ENCODE results near the gene PVRIG. TPM values are rescaled to one million over a fixed set of nuclear protein-coding genes. Genes with fewer than 3 reads are reported as not detected.
"Not testable (repeated sequence)": the region's sequence is repeated elsewhere in the genome, so short reads cannot be mapped to it uniquely, and the experiment has no call there.

Gene PVRIG
- total RNA-seq, 1 donor from 2014 or later: 0.12 TPM

DNA sequence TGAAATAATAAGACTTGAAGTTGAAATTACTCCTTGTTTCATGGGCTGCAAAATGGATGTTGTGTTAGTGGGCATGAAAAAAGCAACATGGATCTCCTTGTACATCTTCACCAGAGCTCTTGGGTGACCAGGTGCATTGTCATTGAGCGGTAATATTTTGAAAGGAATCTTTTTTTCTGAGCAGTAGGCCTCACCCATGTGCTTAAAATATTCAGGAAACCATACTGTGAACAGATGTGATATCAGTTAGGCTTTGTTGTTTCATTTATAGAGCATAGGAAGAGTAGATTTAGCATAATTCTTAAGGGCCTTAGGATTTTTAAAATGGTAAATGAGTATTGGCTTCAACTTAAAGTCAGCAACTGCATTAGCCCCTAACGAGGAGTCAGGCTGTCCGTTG lies 26.8 kb upstream of the PVRIG start:
- no peak for DNase-seq (ENCODE audit: extremely low read depth, low read depth, low spot score)

DNA sequence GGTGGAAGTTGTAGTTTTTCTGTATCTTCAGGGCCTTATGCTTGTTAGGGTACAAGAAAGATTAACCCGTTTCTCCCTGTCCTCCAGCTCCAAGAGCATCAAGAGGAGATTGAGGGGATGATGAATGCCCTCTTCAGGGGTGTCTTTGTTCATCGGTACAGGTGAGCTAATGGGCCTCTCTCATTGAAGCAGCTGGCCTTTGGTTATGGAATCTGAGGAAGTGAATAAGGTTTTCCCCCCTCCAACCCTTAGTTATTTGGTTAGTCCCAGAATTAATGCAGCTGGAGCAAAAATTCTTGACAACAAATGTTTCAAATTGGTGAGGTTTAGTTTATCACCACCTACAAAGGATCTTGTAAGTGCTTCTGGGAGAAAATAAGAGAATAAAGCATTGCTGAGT lies 24.5 kb upstream of the PVRIG start:
- no peak for DNase-seq (ENCODE audit: extremely low read depth, low read depth, low spot score)

DNA sequence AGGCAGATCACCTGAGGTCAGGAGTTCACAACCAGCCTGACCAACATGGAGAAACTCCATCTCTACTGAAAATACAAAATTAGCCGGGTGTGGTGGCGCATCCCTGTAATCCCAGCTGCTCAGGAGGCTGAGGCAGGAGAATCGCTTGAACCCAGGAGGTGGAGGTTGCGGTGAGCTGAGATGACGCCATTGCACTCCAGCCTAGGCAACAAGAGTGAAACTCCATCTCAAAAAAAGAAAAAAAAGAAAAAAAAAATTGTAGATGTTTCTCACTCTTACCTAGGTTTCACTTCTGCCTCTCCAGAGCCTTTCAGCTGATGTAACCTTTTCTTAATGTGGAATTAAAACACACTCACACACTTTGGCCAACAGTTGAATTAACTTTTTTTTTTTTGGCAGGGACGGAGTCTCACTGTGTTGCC lies 23.8 kb upstream of the PVRIG start:
- not testable (repeated sequence) for DNase-seq (ENCODE audit: extremely low read depth, low read depth, low spot score)

DNA sequence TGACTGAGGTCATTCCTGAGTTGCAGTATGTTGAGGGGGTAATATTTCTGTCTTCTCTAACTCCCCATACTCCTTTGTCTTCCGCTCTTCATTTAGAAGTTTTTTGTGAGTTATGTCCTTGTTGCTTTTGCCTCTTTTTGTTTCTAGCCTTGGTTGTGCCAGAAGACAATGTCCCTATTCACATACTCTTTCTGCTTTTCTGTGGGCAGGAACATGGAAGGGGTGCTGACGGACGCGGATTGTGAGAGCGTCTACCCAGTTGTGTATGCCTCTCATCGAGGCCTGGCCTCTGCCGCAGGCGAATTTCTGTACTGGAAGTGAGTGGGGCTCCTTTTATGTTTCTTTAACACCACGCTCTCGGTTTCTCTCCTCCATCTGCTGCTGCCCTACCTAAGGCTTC lies 21.5 kb upstream of the PVRIG start:
- DNase-seq (ENCODE audit: extremely low read depth, low read depth, low spot score): no peak

DNA sequence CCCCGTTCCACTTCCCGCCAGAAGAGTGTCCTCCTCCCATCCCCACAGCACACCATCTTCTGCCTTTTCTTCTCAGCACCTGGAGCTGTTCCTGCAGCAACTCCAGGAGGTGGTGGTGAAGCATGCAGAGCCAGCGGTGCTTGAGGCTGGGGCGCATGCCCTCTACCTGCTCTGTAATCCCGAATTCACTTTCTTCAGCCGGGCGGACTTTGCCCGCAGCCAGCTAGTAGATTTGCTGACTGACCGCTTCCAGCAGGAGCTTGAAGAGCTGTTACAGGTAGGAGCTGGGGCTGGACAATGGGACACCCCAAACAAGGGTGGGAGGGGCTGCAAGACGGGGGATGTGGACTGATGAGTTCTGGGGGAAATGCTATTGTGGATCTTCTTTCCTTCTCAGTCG lies 19.1 kb upstream of the PVRIG start:
- DNase-seq (ENCODE audit: extremely low read depth, low read depth, low spot score): no peak

DNA sequence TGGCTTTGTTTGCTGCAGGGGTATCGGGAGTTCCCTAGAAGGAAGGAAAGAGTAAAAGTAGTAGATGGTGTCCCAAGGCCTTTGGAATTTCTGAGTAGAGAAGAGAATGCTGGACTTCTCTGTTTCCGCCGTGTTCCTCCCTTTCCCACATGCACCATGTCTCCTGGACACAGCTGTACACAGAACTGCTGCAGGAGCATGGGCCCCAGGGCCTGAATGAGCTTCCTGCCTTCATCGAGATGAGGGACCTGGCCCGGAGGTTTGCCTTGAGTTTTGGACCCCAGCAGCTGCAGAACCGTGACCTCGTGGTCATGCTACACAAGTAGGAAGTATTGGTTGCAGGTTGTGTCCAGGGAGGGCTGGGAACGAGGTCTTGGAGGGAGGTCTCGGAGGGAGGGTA lies 15.3 kb upstream of the PVRIG start:
- DNase-seq (ENCODE audit: extremely low read depth, low read depth, low spot score): no peak

DNA sequence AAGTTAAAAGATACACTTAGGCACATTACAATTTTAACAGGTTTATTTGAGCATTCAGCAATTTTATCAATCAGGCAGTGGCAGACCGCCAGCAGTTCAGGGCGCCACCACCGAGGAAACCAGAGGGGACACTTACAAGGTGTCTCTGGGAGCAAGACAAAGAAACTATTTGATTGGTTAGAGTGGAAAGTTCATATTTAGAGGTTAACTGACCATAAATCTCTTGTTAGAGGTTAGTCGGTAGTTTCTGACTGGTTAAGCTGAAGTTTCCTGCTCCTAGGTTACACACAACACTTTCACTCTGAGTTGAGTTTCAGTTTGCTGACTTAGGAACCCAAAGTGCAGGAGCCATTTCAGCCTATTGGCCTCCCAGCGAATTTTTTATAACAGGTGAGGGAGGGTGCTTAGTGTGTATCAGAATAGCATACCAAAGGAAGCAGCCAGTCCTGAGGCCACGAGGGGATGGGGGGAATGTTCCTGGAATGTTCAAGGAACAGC lies 10.8 kb upstream of the PVRIG start:
- DNase-seq (ENCODE audit: extremely low read depth, low read depth, low spot score): no peak

DNA sequence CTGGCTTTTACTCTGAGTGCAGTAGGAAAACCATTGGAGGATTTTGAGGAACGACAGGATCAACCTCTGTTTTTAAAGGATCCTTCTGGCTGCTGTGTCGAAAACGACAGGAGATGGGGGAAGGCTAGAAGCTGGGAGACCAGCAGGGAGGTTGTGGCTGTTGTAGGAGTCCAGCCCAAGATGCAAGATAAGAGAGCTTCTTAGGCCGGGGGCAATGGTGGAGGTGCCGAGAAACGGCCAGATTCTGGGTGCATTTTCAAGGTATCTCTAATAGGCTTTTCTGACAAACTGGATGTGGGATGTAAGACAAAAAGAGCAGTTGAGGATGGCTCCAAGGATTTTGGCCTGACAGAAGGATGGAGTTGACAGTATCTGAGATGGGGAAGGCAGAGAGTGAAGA lies 10.3 kb upstream of the PVRIG start:
- DNase-seq (ENCODE audit: extremely low read depth, low read depth, low spot score): no peak

DNA sequence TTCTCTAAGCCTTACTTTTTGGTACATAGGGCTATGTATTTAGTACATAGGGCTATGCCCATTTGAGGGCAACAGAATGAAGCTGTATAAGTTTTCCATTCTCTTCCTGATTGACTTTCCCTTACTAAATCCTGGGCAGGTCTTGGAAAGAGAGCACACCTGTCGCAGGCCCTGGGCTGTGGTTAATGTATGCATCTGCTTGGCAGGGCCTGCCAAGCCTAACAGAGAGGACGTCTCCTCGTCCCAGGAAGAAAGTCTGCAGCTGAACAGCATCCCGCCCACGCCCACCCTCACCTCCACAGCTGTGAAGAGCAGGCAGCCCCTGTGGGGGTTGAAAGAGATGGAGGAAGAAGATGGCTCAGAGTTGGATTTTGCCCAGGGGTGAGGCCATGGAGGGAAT lies 8.9 kb upstream of the PVRIG start:
- no peak for DNase-seq (ENCODE audit: extremely low read depth, low read depth, low spot score)

DNA sequence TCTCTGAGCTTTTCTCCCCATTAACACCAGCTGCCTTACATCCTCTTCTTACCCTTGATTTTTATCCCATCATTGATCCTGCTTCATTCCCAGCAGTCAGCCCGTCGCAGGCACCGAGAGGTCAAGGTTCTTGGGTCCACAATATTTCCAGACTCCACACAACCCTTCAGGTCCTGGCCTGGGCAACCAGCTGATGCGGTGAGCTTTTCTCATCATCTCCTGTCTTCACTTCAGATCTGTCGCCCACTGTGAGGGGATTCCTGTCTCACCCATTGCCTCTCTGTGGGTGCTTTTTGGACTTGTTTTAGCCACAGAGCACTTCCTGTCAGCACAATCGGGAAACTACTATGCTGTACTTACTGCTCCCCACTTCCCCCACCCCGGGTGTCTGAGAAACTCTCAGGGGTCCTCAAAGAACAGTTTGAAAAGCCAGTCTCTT lies 8.4 kb upstream of the PVRIG start:
- DNase-seq (ENCODE audit: extremely low read depth, low read depth, low spot score): no peak

DNA sequence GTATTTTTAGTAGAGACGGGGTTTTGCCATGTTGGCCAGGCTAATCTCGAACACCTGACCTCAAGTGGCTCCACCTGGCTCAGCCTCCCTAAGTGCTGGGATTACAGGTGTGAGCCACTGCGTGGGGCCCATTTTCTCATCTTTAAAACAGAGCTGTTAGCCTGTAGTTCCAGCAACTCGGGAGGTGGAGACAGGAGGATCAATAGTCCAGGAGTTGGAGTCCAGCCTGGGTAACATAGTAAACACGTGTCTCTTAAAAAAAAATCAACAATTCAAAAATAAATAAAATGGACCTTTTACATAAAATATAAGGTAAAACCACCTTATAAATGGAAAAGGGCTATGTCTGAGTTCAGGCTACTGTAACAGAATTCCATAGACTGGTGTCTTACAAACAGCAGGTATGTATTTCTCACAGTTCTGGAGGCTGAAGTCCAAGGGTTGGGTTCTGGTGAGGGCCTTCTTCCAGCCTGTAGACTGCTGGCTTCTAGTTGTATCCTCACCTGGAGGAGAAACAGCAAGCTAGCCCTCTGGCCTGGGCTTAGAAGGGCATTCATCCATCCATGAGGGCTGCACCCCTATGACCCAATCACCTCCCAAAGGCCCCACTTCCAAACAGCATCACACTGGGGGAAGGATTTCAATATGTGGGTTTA lies 7.0 kb upstream of the PVRIG start:
- no peak for DNase-seq (ENCODE audit: extremely low read depth, low read depth, low spot score)

DNA sequence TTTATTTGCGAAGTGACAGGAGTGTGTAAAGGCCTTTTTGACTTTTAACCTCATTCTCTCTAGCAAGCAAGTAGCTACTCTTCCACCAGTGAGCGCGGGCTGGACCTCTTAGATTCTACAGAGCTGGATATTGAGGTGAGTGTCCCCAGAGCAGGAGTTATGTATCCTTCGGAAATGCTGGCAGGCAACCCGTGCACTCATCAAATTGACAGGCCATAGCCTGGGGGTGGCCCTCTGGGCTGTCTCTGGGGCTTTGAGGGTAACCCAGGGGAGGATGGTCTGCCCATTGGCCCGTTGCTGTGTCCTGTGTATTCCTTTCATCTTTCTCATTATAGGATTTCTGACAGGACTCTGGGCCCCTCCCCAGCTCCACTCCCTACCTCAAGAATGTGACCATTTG lies 6.1 kb upstream of the PVRIG start:
- DNase-seq (ENCODE audit: extremely low read depth, low read depth, low spot score): no peak

DNA sequence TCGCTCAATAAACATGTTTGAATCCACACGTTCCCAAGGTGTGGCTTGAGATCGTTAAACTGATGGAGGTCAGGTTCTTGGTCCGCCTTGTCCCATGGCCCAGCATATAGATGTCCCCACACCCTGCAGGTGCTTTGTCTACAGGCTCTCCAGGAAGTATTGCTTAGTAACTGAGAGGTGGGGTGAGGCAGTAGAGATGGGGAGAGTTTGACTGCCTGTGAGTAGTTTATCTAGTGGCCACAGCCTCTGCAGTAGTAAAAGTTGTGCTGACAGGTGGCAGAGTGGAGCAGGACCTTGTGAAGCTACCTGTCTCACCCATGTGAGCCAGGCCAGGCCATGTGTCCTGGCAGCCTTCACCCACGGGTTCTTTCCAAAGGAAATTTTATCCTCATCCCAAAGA lies 5.4 kb upstream of the PVRIG start:
- not testable (repeated sequence) for DNase-seq (ENCODE audit: extremely low read depth, low read depth, low spot score)

DNA sequence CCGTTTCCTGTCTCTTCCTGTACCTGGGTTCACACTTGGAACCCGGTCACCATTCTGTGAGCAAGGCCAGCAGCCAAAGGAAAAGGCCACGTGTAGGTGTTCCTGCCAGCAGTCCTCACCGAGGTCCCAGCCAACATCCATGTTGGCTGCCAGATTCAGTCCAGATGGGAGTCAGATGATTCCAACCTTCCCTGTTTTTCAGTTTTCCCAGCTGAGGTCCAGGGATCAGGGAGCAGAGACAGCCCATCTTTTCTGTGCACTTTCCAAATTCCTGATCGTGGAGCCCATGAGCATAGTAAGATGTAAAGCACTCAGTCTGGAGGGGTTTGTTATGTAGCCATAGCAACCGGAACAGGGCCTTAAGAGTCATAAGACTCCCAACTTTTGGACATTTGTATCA lies 3.9 kb upstream of the PVRIG start:
- DNase-seq (ENCODE audit: extremely low read depth, low read depth, low spot score): no peak

DNA sequence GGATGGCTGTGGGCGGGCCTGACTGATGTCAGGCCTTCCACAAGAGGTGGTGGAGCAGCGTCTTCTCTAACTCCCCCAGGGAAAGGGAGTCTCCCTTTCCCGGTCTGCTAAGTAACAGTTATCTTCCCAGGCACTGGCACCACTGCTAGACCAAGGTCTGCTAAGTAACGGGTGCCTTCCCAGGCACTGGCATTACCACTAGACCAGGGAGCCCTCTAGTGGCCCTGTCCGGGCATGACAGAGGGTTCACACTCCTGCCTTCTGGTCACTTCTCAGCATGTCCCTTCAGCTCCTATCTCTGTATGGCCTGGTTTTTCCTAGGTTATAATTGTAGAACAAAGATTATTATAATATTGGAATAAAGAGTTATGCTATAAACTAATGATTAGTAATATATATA lies 1.8 kb upstream of the PVRIG start:
- DNase-seq (ENCODE audit: extremely low read depth, low read depth, low spot score): peak; percentile 4

DNA sequence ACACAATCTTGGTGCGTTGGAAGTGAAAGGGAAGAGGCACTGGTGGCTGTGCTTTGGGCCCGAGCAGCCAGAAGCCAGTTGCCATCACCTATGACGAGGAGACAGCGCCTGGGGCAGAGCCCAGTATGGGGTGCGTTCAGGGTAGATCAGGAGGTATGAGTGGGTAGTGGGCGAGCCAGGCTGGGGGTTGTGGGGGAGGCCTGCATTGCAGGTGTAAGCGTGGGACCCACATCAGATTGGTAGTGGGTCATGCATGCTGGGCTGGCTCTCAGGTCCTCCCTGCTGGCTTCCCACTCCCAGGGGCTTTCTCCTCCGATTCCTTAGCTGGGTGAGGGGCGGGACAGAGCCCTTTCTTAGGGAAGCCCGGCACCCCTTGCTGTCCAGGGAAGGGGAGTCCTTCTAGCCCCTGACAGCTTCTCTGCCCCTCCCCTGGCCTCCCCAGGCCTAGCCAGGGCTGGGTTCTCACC lies 445 bp upstream of the PVRIG start:
- DNase-seq (ENCODE audit: extremely low read depth, low read depth, low spot score): no peak

DNA sequence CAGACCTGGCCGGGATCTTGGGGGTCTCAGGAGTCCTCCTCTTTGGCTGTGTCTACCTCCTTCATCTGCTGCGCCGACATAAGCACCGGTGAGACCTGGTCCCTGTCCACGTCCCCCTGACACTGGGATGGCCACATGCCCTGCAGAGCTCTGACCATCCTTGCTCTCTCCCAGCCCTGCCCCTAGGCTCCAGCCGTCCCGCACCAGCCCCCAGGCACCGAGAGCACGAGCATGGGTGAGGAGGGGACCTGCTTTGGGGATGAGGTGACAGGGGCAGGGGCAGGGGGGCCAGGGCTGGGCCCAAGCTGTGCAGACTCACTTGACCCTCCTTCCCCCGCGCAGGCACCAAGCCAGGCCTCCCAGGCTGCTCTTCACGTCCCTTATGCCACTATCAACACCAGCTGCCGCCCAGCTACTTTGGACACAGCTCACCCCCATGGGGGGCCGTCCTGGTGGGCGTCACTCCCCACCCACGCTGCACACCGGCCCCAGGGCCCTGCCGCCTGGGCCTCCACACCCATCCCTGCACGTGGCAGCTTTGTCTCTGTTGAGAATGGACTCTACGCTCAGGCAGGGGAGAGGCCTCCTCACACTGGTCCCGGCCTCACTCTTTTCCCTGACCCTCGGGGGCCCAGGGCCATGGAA lies 959 bp downstream of the PVRIG start:
- no peak for DNase-seq (ENCODE audit: extremely low read depth, low read depth, low spot score)

DNA sequence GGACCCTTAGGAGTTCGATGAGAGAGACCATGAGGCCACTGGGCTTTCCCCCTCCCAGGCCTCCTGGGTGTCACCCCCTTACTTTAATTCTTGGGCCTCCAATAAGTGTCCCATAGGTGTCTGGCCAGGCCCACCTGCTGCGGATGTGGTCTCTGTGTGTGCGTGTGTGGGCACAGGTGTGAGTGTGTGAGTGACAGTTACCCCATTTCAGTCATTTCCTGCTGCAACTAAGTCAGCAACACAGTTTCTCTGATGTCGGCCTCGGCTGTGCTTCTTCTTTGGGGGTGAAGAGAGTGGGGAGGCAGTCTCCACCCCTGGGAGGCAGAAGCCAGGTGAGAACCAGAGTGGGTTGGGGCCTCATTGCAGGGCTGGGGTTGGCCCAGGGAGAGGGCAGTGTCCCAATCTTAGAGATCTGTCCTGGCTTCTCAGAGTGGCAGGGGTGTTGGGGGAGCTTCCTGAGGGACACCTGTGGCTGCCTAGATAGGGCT lies 1.5 kb downstream of the PVRIG start:
- no peak for DNase-seq (ENCODE audit: extremely low read depth, low read depth, low spot score)

DNA sequence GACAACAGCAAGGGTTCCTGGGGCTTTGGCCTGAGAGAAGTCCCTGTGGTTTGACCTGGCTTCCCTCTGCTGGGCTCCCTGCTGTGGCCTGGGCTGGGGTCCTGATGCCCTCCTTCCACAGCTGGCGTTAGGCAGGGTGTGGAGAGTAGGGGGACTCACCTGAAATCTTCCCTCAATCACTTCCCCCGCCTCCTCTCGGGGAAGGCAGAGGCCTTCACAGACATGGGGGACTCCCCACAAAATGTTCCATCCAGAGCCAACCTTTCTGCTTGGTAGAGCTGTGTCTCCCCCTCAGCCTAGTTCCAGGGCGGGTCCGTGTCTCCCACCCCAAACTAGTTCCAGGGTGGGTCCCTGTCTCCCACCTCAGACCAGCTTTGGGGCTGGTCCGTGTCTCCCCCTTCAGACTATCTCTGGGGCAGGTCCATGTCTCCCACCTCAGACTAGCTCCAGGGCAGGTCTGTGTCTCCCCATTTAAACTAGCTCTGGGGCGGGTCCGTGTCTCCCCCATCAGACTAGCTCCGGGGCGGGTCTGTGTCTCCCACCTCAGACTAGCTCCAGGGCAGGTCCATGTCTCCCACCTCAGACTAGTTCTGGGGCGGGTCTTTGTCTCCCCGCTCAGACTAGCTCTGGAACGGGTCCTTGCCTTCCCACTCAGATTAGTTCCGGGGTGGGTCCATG lies 2.2 kb downstream of the PVRIG start:
- DNase-seq (ENCODE audit: extremely low read depth, low read depth, low spot score): no peak

DNA sequence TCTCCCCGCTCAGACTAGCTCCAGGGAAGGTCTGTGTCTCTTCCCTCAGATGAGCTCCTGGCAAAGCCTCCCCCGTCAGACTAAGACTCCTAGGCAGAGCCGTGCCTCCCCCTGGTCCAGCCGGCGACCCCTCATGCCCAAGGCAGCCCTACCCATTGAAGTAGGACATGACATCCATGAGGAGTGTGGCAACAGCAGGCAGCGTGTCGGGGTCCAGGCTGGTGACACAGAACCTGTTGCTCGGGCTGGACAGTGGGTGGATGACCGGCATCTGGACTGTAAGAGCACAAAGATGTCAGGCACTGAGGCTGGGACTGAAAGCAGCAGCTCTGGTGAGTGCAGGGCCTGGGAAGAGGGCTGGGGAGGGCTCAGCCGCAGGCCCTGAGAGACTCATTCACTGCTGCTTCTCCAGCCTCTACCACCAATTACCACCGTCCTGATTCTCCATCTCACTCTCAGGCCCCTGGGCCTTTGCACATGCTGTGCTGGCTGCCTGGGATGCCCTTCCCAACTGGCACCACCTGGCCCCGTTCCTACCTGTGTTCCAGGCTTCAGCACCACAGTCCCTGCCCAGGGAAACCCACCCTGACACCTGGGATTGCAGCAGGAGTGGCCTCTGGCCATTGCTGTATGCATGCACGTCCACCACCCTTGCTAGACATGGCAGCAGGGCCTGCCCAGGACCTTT lies 2.8 kb downstream of the PVRIG start:
- DNase-seq (ENCODE audit: extremely low read depth, low read depth, low spot score): no peak

DNA sequence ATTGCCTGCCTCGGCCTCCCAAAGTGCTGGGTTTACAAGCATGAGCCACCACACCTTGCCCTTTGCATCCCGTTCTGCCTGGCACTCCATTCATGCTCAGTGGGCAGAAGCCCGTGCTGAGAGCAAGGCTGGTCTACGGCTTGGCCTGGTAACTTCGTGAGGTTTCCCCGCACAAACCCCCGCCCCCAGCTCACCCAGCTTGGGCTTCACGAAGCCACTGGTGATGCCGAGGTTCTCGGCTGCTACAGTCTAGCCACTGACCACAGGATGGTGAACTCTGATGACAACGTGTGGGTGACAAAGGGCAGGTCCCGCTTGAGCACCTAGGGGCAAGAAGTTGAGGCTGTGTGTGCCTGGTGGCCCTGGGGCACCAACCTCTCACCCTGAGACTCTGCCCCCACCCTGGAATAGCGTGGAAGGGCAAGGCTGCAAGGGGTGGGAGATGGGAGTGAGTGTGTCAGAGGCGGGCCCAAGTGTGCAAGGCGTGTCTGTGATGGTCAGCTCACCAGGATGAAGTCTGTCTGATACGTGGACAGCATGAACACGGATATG lies 3.7 kb downstream of the PVRIG start:
- DNase-seq (ENCODE audit: extremely low read depth, low read depth, low spot score): not testable (repeated sequence)

All from glomerular endothelial cell (primary cell).